Mesodermal cell (in vitro differentiated cells): ENCODE measurements around the gene KLHL22.
"Not testable (repeated sequence)": the region's sequence is repeated elsewhere in the genome, so short reads cannot be mapped to it uniquely, and the experiment has no call there.

Experiments
- H3K27ac ChIP-seq: 2 replicates; pipeline ENCODE4 v1.7.0; 2013; ENCODE audit warnings: mild to moderate bottlenecking, low read depth, low read length, moderate library complexity; ENCODE audit not compliant: severe bottlenecking
- H3K36me3 ChIP-seq: 2 replicates; pipeline ENCODE4 v1.7.1; 2013; ENCODE audit warnings: mild to moderate bottlenecking, low read length, moderate library complexity; ENCODE audit not compliant: control insufficient read depth, insufficient read depth
- H3K4me1 ChIP-seq: one replicate; pipeline ENCODE4 v1.7.1; 2013; ENCODE audit warnings: mild to moderate bottlenecking, low read length; ENCODE audit not compliant: insufficient read depth, control insufficient read depth, poor library complexity, severe bottlenecking
- H3K4me3 ChIP-seq: 2 replicates; pipeline ENCODE4 v1.7.0; 2013; ENCODE audit warnings: low read length, control low read depth, mild to moderate bottlenecking; ENCODE audit not compliant: insufficient read depth, poor library complexity, severe bottlenecking; ENCODE audit errors: extremely low read depth
- H3K9me3 ChIP-seq: 2 replicates; pipeline ENCODE4 v1.7.1; 2013; ENCODE audit warnings: mild to moderate bottlenecking, low read length, moderate library complexity; ENCODE audit not compliant: control insufficient read depth
- WGBS, 2 experiments: methylation state at CpG; one replicate each; pipeline ENCODE4 v1.1.5; 2013; ENCODE audit warnings: missing lambda C conversion rate in 2 of 2; ENCODE audit not compliant: insufficient coverage in 2 of 2; 5-methylcytosine and 5-hydroxymethylcytosine counted together

The KLHL22 gene

GRCh38 chr22:20414450-20414849, 81.1 kb downstream of the KLHL22 start:
- H3K4me3 ChIP-seq = no peak overlapping the region
- no peaks in the 10 kb centered on the region for H3K36me3 ChIP-seq
- WGBS, 2 experiments = 79 to 88% methylated on average over 2 of the region's 3 CpGs
- no peak overlapping the region for H3K27ac ChIP-seq
- peaks cover 3% of the 10 kb centered on the region for H3K4me1 ChIP-seq
- H3K9me3 ChIP-seq = no peaks in the 10 kb centered on the region

- H3K4me3 ChIP-seq = no peak overlapping the region
- no peaks in the 10 kb centered on the region for H3K36me3 ChIP-seq
- 80 to 94% methylated on average over 3 to 5 of the region's 5 CpGs for WGBS, 2 experiments
- no peaks in the 10 kb centered on the region for H3K9me3 ChIP-seq
- no peak overlapping the region for H3K27ac ChIP-seq
- H3K4me1 ChIP-seq = peaks cover 3% of the 10 kb centered on the region
These were observed 81.5 kb downstream of the KLHL22 start for GRCh38 chr22:20414059-20414440.

- WGBS, 2 experiments = 91 to 98% methylated on average over 7 of the region's 9 CpGs
- Histone ChIP-seq H3K4me3 (no peak overlapping the region), H3K36me3 (no peaks in the 10 kb centered on the region), H3K27ac (no peak overlapping the region), H3K9me3 (no peaks in the 10 kb centered on the region), H3K4me1 (peaks cover 3% of the 10 kb centered on the region)
These were observed 82.2 kb downstream of the KLHL22 start for GRCh38 chr22:20413217-20414058.

- H3K4me3 ChIP-seq = no peak overlapping the region
- H3K27ac ChIP-seq = no peak overlapping the region
- no peaks in the 10 kb centered on the region for H3K9me3 ChIP-seq
- H3K36me3 ChIP-seq = peaks cover 5% of the 10 kb centered on the region
- peaks cover 3% of the 10 kb centered on the region for H3K4me1 ChIP-seq
- 92 to 93% methylated on average over 8 of the region's 10 CpGs for WGBS, 2 experiments
These were observed 83.0 kb downstream of the KLHL22 start for GRCh38 chr22:20412474-20413216.

- H3K9me3 ChIP-seq, H3K4me1 ChIP-seq, H3K27ac ChIP-seq, H3K4me3 ChIP-seq: not testable (repeated sequence)
- H3K36me3 ChIP-seq = peaks cover 27% of the 10 kb centered on the region
- 100% methylated on average over 2 of the region's 3 CpGs; no CpG with 5 or more reads in 1 of the 2 experiments for WGBS, 2 experiments
These were observed 86.2 kb downstream of the KLHL22 start for GRCh38 chr22:20409385-20409784.

DNA sequence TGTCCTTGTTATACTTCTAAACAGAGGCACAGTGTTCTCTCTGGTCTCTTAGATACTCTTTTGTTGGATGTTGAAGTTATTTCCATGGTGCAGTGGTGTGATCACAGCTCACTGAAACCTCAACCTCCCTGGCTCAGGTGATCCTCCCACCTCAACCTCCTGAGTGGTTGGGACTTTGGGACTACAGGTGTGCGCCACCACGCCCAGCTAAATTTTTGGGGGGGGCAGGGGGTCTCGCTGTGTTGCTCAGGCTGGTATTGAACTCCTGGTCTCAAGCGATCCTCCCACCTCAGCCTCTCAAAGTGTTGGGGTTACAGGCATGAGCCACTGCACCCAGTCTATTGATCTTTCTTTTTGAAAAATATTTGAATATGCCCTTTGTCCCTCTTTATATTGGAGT, 86.7 kb downstream of the KLHL22 start:
- no peak overlapping the region for H3K4me3 ChIP-seq
- H3K9me3 ChIP-seq = no peaks in the 10 kb centered on the region
- 90 to 97% methylated on average over 3 to 4 of the region's 4 CpGs for WGBS, 2 experiments
- H3K27ac ChIP-seq = no peak overlapping the region
- peaks cover 32% of the 10 kb centered on the region for H3K36me3 ChIP-seq
- H3K4me1 ChIP-seq = peaks cover 3% of the 10 kb centered on the region

DNA sequence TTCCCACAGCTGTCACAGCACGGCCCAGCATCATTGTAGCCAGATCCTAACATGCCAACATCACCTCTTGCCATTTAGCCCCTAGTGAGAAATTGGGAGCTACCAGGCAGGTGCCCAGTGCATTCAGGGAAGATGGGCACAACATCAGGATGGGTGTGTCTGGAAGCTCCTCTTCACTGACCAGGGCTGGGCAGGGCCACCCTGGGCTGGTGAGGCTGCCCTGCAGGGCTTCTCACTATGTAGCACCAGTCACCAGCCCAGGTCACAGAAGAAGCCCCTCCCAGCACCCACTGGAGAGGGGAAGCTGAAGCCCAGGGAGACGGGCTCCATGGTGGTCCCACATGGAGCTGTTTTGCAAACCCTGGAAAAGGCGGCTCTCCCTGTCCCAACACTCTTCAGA, 87.8 kb downstream of the KLHL22 start:
- H3K4me1 ChIP-seq = peaks cover 1% of the 10 kb centered on the region
- 100% methylated on average over 1 of the region's 3 CpGs; no CpG with 5 or more reads in 1 of the 2 experiments for WGBS, 2 experiments
- H3K9me3 ChIP-seq = no peaks in the 10 kb centered on the region
- H3K36me3 ChIP-seq = peaks cover 39% of the 10 kb centered on the region
- no peak overlapping the region for H3K4me3 ChIP-seq
- H3K27ac ChIP-seq = no peak overlapping the region

- Histone ChIP-seq H3K27ac (no peak overlapping the region), H3K4me3 (no peak overlapping the region), H3K36me3 (peaks cover 39% of the 10 kb centered on the region), H3K9me3 (no peaks in the 10 kb centered on the region), H3K4me1 (no peaks in the 10 kb centered on the region)
- 93 to 96% methylated on average over 9 to 10 of the region's 13 CpGs for WGBS, 2 experiments
These were observed 88.7 kb downstream of the KLHL22 start for GRCh38 chr22:20406686-20407408.

- Histone ChIP-seq H3K4me3 (no peak overlapping the region), H3K27ac (no peak overlapping the region), H3K36me3 (peaks cover 46% of the 10 kb centered on the region), H3K9me3 (no peaks in the 10 kb centered on the region), H3K4me1 (no peaks in the 10 kb centered on the region)
- WGBS, 2 experiments = 94 to 95% methylated on average over 48 to 57 of the region's 62 CpGs
These were observed 89.5 kb downstream of the KLHL22 start for GRCh38 chr22:20405931-20406685.

- H3K27ac ChIP-seq = no peak overlapping the region
- WGBS, 2 experiments = 96 to 97% methylated on average over 45 of the region's 45 CpGs
- no peaks in the 10 kb centered on the region for H3K9me3 ChIP-seq
- H3K4me3 ChIP-seq = no peak overlapping the region
- no peaks in the 10 kb centered on the region for H3K4me1 ChIP-seq
- peaks cover 52% of the 10 kb centered on the region for H3K36me3 ChIP-seq
These were observed 90.2 kb downstream of the KLHL22 start for GRCh38 chr22:20405291-20405930.
